ENCODE data around the gene DDTL.
A peak's percentile ranks its signal among the peaks of the same experiment; 100 is the strongest.
"Not testable (repeated sequence)": the region's sequence is repeated elsewhere in the genome, so short reads cannot be mapped to it uniquely, and the experiment has no call there.

Gene DDTL

DNA sequence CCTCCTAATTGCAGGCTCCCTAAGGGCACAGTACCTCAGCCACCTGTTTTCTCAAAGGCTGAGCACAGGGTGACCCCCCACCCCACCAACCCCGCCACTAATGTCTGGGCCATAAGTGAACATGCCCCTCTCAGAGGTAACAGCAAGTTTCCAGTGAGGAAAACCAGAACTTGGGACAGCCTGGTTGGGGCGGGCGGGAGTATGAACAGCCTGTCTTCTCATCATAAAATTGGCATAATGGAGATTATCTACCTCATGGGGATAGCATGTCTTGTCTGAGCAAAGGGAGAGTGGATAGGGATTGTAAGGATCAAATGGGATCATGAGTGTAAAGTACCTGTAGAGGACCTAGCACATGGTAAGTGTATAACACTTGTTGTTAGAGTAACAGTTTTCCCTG, 5.2 kb downstream of the DDTL start:
- H3K27me3 ChIP-seq (replicated peaks; ENCODE audit: control insufficient read depth, insufficient read depth, low read length); DNase-seq (ENCODE audit: low read depth); H3K9me3 ChIP-seq (ENCODE audit: control insufficient read depth, low read length); H3K4me1 ChIP-seq (ENCODE audit: control insufficient read depth, insufficient read depth, low read length); H3K4me3 ChIP-seq (ENCODE audit: low read length): not testable (repeated sequence)
- Histone ChIP-seq H3K36me3 (ENCODE audit: control insufficient read depth, insufficient read depth, low read length, severe bottlenecking) (peaks cover 29% of the 10 kb centered on the region), H3K9ac (ENCODE audit: low read length) (peak overlapping the region; percentile 18)

DNA sequence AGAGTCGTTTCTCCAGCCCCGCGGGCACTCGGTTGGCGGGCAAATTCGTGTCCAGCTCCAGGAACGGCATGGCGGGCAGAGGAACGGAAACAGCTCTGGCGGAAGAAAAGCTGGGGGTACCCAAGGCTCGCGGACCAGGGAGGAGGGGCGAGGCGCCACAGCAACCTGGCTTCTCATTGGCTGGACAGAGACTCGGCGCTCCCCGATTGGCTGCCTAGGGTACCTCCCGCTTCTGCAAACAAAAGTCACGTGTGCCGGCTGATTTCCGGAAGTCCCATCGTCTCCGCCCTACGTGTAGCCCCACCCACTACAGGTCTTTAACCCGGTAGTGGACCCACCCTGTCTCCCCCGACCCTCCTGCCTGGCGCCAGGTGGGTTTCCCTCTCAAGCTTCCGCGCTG, 7.7 kb downstream of the DDTL start, which contains the start of gene DDT:
Gene DDT (minus strand): TSS at position 97 of the 400 bp plus-strand sequence. CDS start 27 bp downstream, at position 70.
- not testable (repeated sequence) for H3K4me1 ChIP-seq (ENCODE audit: control insufficient read depth, insufficient read depth, low read length); H3K9me3 ChIP-seq (ENCODE audit: control insufficient read depth, low read length); DNase-seq (ENCODE audit: low read depth); H3K27me3 ChIP-seq (replicated peaks; ENCODE audit: control insufficient read depth, insufficient read depth, low read length); H3K4me3 ChIP-seq (ENCODE audit: low read length); H3K9ac ChIP-seq (ENCODE audit: low read length)
- peaks cover 26% of the 10 kb centered on the region for H3K36me3 ChIP-seq (ENCODE audit: control insufficient read depth, insufficient read depth, low read length, severe bottlenecking)

DNA sequence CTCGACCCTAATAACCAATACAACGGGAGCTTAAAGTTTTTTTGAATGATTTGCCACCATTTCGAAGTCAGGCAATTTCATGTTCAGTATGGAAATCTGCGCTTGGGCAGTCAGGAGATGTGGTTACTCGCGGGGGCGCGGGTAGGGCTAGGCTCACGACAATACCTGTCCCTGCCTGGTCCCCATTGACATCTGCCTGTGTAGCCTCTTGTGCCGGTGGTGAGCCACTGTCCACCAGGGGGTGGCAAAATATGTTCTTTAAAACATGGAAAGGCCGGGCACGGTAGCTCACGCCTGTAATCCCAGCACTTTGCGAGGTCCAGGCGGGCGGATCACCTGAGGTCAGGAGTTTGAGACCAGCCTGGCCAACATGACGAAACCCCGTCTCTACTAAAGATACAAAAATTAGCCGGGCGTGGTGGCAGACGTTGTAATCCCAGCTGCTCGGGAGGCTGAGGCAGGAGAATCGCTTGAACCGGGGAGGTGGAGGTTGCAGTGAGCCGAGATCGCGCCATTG, 8.2 kb downstream of the DDTL start:
- H3K4me1 ChIP-seq (ENCODE audit: control insufficient read depth, insufficient read depth, low read length); H3K9me3 ChIP-seq (ENCODE audit: control insufficient read depth, low read length); H3K9ac ChIP-seq (ENCODE audit: low read length); H3K4me3 ChIP-seq (ENCODE audit: low read length); H3K27me3 ChIP-seq (replicated peaks; ENCODE audit: control insufficient read depth, insufficient read depth, low read length); DNase-seq (ENCODE audit: low read depth): not testable (repeated sequence)
- H3K36me3 ChIP-seq (ENCODE audit: control insufficient read depth, insufficient read depth, low read length, severe bottlenecking) = peaks cover 21% of the 10 kb centered on the region

DNA sequence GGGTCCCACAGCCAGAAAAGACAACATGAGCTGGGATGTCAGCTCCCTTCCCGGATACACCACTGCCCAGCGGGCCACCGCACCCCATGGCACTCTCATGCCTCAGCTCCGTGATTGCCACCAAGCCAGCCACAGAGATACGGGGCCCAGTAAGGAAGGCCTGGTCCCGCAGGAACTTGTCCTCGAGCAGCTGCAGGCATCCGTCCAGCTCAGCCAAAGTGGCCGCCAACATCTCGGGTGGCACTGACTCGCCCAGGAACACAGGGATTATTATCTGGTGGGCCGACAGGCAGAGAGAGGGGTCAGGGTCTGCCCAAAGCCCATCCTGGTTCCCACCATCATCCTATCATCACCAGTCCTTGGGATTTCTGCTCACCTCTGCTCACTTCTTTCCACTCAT, 10.6 kb downstream of the DDTL start:
- not testable (repeated sequence) for H3K9me3 ChIP-seq (ENCODE audit: control insufficient read depth, low read length); H3K27me3 ChIP-seq (replicated peaks; ENCODE audit: control insufficient read depth, insufficient read depth, low read length); H3K4me1 ChIP-seq (ENCODE audit: control insufficient read depth, insufficient read depth, low read length); H3K36me3 ChIP-seq (ENCODE audit: control insufficient read depth, insufficient read depth, low read length, severe bottlenecking); H3K9ac ChIP-seq (ENCODE audit: low read length); H3K4me3 ChIP-seq (ENCODE audit: low read length); DNase-seq (ENCODE audit: low read depth)

DNA sequence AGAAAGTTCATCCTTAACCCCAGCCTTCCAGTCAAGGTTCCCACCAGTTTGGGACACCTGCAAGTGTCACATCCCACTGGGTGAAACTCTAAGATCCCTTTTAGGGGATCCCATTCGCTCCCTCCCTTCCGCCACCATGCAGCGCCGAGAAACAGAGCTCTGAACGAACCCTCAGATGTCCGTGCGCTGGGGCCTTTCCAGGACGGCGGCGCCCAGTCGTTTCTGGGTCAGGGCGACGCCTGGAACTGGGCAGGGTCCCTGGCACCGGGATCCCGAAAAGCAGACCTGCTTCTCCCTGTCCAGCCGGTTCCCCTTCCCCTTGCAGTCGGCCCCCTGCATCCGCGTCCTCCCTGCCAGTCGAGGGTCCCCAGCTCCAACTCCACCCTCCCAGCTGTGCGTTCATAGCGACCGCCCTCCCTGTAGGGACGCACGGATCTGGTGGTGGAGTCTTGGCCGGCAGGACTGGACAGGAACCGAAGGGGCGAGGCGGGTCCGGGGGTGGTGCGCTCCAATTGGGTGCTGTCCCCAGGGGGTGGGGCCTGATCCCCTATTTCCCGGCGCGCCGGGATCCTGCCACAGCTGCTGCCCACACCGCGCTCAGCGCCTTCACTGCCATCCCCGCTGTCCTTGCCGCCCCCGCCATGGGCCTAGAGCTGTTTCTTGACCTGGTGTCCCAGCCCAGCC, 13.0 kb downstream of the DDTL start, which contains the start of gene GSTT2:
Gene GSTT2 (plus strand): TSS at position 578 of the 684 bp plus-strand sequence.
- H3K4me1 ChIP-seq (ENCODE audit: control insufficient read depth, insufficient read depth, low read length); H3K36me3 ChIP-seq (ENCODE audit: control insufficient read depth, insufficient read depth, low read length, severe bottlenecking); DNase-seq (ENCODE audit: low read depth); H3K9ac ChIP-seq (ENCODE audit: low read length); H3K4me3 ChIP-seq (ENCODE audit: low read length); H3K9me3 ChIP-seq (ENCODE audit: control insufficient read depth, low read length); H3K27me3 ChIP-seq (replicated peaks; ENCODE audit: control insufficient read depth, insufficient read depth, low read length): not testable (repeated sequence)

DNA sequence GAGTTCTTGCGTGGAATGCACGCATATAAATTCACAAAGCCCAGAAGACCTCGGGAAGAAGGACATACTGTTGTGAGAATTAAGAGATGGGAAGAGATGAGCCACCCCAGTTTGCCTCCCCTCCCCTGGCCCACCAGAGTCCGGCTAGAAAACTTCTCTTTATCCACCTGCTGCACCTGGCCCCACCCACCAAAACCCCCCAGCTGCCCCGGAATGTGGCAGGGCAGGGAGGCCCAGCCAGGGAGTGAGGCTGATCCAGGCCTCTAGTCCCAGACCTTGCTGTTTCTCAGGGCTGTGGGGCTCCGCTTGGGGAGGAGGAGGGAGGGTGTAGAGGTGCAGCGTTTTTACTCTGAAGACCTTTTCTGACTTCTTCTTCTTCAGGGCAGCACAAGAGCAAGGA, 13.9 kb downstream of the DDTL start:
- DNase-seq (ENCODE audit: low read depth); H3K27me3 ChIP-seq (replicated peaks; ENCODE audit: control insufficient read depth, insufficient read depth, low read length); H3K9me3 ChIP-seq (ENCODE audit: control insufficient read depth, low read length); H3K4me1 ChIP-seq (ENCODE audit: control insufficient read depth, insufficient read depth, low read length); H3K36me3 ChIP-seq (ENCODE audit: control insufficient read depth, insufficient read depth, low read length, severe bottlenecking); H3K4me3 ChIP-seq (ENCODE audit: low read length); H3K9ac ChIP-seq (ENCODE audit: low read length): not testable (repeated sequence)

DNA sequence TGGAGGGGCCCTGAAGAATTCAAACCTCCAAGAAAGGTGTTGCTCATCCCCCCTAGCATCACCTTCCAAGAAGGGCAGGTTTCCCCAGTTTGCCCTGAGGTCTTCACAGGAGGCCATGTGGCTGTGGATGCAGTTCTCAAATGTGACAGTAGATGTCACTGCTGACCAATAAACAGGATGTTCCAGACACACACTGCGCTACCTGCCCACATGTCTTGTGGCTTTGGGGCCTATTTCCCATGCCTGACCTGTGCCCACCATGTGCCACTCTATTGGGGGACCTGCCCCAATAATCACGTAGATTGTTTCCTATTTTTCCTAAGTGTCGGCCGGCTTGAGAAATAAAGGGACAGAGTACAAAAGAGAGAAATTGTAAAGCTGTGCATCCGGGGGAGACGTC, 17.7 kb downstream of the DDTL start:
- H3K27me3 ChIP-seq (replicated peaks; ENCODE audit: control insufficient read depth, insufficient read depth, low read length) = no peaks in the 10 kb centered on the region
- no peak overlapping the region for H3K9ac ChIP-seq (ENCODE audit: low read length)
- peak; percentile 65 for DNase-seq (ENCODE audit: low read depth)
- peaks cover under 1% of the 10 kb centered on the region for H3K4me1 ChIP-seq (ENCODE audit: control insufficient read depth, insufficient read depth, low read length)
- H3K9me3 ChIP-seq (ENCODE audit: control insufficient read depth, low read length) = no peaks in the 10 kb centered on the region
- H3K4me3 ChIP-seq (ENCODE audit: low read length) = no peak overlapping the region
- no peaks in the 10 kb centered on the region for H3K36me3 ChIP-seq (ENCODE audit: control insufficient read depth, insufficient read depth, low read length, severe bottlenecking)

DNA sequence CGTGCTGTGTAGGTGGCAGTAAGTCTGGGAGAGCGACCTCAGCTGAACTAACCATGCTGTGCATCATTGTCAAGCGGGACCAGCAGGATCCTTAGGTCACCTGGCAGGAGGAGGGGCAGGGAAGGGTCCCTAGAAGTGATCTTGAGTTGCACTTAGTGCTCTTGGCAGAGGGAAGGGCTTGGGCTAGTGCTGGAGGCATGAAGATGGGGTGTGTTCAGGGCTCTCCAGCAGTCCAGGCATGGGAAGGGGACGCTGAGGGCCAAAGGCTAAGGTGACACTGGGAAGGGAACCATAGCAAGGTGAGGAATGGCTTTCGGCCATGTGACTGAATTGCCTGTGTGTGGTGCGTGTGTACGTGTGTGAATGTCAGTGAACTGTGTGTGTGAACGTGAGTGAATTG, 19.4 kb downstream of the DDTL start:
- not testable (repeated sequence) for H3K9me3 ChIP-seq (ENCODE audit: control insufficient read depth, low read length); H3K4me1 ChIP-seq (ENCODE audit: control insufficient read depth, insufficient read depth, low read length); H3K9ac ChIP-seq (ENCODE audit: low read length); DNase-seq (ENCODE audit: low read depth); H3K4me3 ChIP-seq (ENCODE audit: low read length); H3K27me3 ChIP-seq (replicated peaks; ENCODE audit: control insufficient read depth, insufficient read depth, low read length); H3K36me3 ChIP-seq (ENCODE audit: control insufficient read depth, insufficient read depth, low read length, severe bottlenecking)

DNA sequence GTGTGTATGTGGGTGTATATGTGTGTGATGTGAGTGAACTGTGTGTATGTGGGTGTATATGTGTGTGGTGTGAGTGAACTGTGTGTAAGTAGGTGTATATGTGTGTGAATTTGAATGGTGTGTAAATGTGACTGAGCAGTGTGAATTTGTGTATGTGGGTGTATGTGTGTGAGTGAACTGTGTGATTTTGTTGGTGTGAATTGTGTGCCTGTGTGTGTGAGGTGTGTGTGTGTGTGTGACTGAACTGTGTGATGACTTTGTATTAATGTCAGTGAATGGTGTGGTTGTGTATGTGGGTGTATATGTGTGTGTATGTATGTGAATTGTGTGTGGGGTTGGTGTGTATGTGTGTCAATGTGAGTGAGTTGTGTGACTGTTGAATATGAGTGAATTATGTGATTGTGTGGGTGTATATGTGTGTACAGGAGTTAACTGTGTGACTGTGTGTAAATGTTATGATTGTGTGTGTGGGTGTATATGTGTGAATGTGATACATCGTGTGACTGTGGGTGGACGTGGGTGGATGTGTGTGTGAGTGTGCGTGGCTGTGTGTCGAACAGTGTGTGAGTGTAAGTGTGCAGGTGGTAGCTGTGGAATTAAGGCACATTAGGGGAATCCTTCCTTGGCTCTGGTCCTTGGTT, 20.0 kb downstream of the DDTL start:
- not testable (repeated sequence) for H3K4me1 ChIP-seq (ENCODE audit: control insufficient read depth, insufficient read depth, low read length); H3K9ac ChIP-seq (ENCODE audit: low read length); H3K4me3 ChIP-seq (ENCODE audit: low read length); H3K27me3 ChIP-seq (replicated peaks; ENCODE audit: control insufficient read depth, insufficient read depth, low read length); H3K9me3 ChIP-seq (ENCODE audit: control insufficient read depth, low read length); DNase-seq (ENCODE audit: low read depth); H3K36me3 ChIP-seq (ENCODE audit: control insufficient read depth, insufficient read depth, low read length, severe bottlenecking)

DNA sequence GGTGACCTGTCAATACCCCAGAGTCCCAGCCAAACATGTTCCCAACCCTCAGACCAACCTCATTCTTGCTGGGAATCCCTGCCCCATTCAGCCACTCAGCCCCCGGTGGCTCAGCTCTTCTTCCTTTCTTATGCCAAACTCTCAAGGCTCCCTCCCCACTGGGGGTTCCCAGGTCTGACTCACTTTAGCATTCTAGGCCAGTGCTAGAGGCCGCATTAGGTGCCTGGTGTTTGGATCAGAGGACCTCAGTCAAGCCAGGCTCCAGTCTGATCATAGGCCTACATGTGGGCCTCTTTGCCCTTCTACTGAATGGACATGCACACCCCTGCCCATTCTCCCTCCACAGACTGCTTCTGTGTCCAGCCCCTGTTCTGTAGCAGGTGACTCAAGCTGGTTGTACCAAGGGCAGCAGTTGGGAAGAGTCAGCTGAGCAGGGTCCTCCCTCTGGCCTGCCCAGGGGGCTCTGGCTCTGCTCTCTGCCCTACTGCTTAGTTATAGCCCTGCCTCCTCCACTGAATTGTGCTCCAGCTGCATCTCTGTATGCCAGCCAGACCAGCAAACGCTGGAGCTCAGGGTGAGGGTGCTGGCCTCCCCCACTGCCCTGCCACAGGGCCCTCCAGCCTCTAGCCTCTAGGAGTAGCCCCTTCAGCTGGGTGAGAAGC, 23.0 kb downstream of the DDTL start:
- H3K9ac ChIP-seq (ENCODE audit: low read length); H3K4me1 ChIP-seq (ENCODE audit: control insufficient read depth, insufficient read depth, low read length); H3K4me3 ChIP-seq (ENCODE audit: low read length); H3K9me3 ChIP-seq (ENCODE audit: control insufficient read depth, low read length); DNase-seq (ENCODE audit: low read depth); H3K36me3 ChIP-seq (ENCODE audit: control insufficient read depth, insufficient read depth, low read length, severe bottlenecking); H3K27me3 ChIP-seq (replicated peaks; ENCODE audit: control insufficient read depth, insufficient read depth, low read length): not testable (repeated sequence)

DNA sequence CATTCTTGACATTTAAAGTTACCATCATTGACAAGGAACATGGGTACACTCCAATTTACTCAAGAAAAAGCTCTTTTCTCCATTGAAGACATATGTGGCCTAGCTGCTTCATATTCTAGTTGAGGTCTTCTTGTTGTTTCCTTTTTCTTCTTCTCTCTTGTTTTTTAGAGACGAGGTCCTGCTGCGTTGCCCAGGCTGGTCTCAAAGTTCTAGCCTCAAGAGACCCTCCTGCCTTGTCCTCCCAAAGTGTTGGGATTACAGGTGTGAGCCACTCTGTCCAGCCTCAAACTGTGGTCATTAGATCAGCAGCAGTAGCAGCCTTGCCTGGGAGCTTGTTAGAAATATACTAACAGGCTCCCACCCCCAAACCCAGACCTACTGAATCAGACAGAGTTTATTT, 26.4 kb downstream of the DDTL start:
- not testable (repeated sequence) for H3K36me3 ChIP-seq (ENCODE audit: control insufficient read depth, insufficient read depth, low read length, severe bottlenecking); H3K4me3 ChIP-seq (ENCODE audit: low read length); H3K4me1 ChIP-seq (ENCODE audit: control insufficient read depth, insufficient read depth, low read length); H3K27me3 ChIP-seq (replicated peaks; ENCODE audit: control insufficient read depth, insufficient read depth, low read length); DNase-seq (ENCODE audit: low read depth); H3K9ac ChIP-seq (ENCODE audit: low read length); H3K9me3 ChIP-seq (ENCODE audit: control insufficient read depth, low read length)

All from adipocyte (in vitro differentiated cells).